Fibroblast of mammary gland (primary cell): Measurements from ENCODE around the gene RNF212.

Experiments used
- DNase-seq: peaks from one replicate; pipeline ENCODE4 v3.0.0-alpha.2; 2010; ENCODE audit warnings: low read depth
- H3K4me3 ChIP-seq: 2 replicates; pipeline ENCODE4 v1.5.1; 2011; ENCODE audit warnings: low read depth, mild to moderate bottlenecking, low read length, moderate library complexity; ENCODE audit not compliant: control insufficient read depth
- CTCF ChIP-seq: conservative IDR thresholded peaks from 2 replicates; pipeline ENCODE4 v1.5.1; 2011; ENCODE audit warnings: low read depth, low read length, inconsistent platforms; ENCODE audit not compliant: control insufficient read depth, insufficient read depth

Gene RNF212

GRCh38 chr4:1109333-1109732, 4.0 kb downstream of the RNF212 start:
- no peak overlapping the region for H3K4me3 ChIP-seq
- TF ChIP-seq CTCF: no peak
- no peak for DNase-seq

- TF ChIP-seq CTCF: no peak
- no peak for DNase-seq
- no peak overlapping the region for H3K4me3 ChIP-seq
Observed at GRCh38 chr4:1105662-1106061, 7.7 kb downstream of the RNF212 start.

GRCh38 chr4:1105067-1105466, 8.3 kb downstream of the RNF212 start:
- no peak for DNase-seq
- no peak overlapping the region for H3K4me3 ChIP-seq
- no peak for TF ChIP-seq CTCF

GRCh38 chr4:1104647-1105046, 8.7 kb downstream of the RNF212 start:
- DNase-seq: no peak
- no peak overlapping the region for H3K4me3 ChIP-seq
- no peak for TF ChIP-seq CTCF

- no peak for DNase-seq
- no peak overlapping the region for H3K4me3 ChIP-seq
- TF ChIP-seq CTCF: no peak
Observed at GRCh38 chr4:1099684-1100335, 13.6 kb downstream of the RNF212 start.

- DNase-seq: no peak
- no peak overlapping the region for H3K4me3 ChIP-seq
- TF ChIP-seq CTCF: no peak
Observed at GRCh38 chr4:1099270-1099669, 14.1 kb downstream of the RNF212 start.
